K562 (cell line): ENCODE measurements around the gene PLD3. TPM values are rescaled to one million over a fixed set of nuclear protein-coding genes. Genes with fewer than 3 reads are reported as not detected.

Experiments
- FOXO4 ChIP-seq: fragments of 450-650 bp; formaldehyde crosslinking; IDR thresholded peaks from 2 replicates; pipeline ENCODE4 v1.4.0; 2020; ENCODE audit warnings: mild to moderate bottlenecking, moderate library complexity
- KDM5B ChIP-seq: fragments of 200-600 bp; sonication (generic); IDR thresholded peaks from 2 replicates; pipeline ENCODE4 v1.6.1; 2012; ENCODE audit warnings: low read depth, mild to moderate bottlenecking, moderate library complexity, low read length, control low read depth, inconsistent platforms; ENCODE audit not compliant: insufficient replicate concordance
- LCOR ChIP-seq: sonication (generic); formaldehyde crosslinking; IDR thresholded peaks from 2 replicates; pipeline ENCODE4 v1.8.0; 2022; ENCODE audit warnings: mild to moderate bottlenecking, missing genetic modification reagents
- MAFK ChIP-seq: IDR thresholded peaks from 2 replicates; pipeline ENCODE4 v1.6.1; 2011; ENCODE audit warnings: low read length, improper control_type of control experiment
- MAZ ChIP-seq, 2 experiments: fragments of 450-650 bp in 1 of 2; sonication (generic) in 1 of 2; formaldehyde crosslinking; IDR thresholded peaks in 1 of 2; conservative IDR thresholded peaks in 1 of 2; 2 replicates each; pipeline versions ENCODE4 v1.4.0 to v1.5.0; 2020; ENCODE audit warnings: mild to moderate bottlenecking in 1 of 2, missing genetic modification reagents in 1 of 2
- MTA1 ChIP-seq: fragments of 450-650 bp; IDR thresholded peaks from 2 replicates; pipeline ENCODE4 v1.6.1; 2017; ENCODE audit warnings: borderline replicate concordance
- NCOA6 ChIP-seq: fragments of 450-650 bp; IDR thresholded peaks from 2 replicates; pipeline ENCODE4 v1.6.1; 2017; ENCODE audit warnings: mild to moderate bottlenecking
- NFYB ChIP-seq: IDR thresholded peaks from 2 replicates; pipeline ENCODE4 v1.6.1; 2011; ENCODE audit warnings: mild to moderate bottlenecking, moderate library complexity; ENCODE audit not compliant: insufficient read length; ENCODE audit errors: extremely low read depth
- PML ChIP-seq: IDR thresholded peaks from 2 replicates; pipeline ENCODE4 v1.6.1; 2012; ENCODE audit warnings: low read length, inconsistent platforms
- RBM22 ChIP-seq: fragments of 200-400 bp; formaldehyde crosslinking; IDR thresholded peaks from 2 replicates; pipeline ENCODE4 v1.6.1; 2018; ENCODE audit warnings: low read length, low read depth; ENCODE audit not compliant: poor library complexity, severe bottlenecking
- RREB1 ChIP-seq: fragments of 250-450 bp; sonication (Bioruptor Pico); IDR thresholded peaks from 2 replicates; pipeline ENCODE4 v1.4.0; 2020
- SIN3A ChIP-seq, 2 experiments: fragments of 150-350 bp in 1 of 2; IDR thresholded peaks; 2 replicates each; pipeline ENCODE4 v1.6.1; 2011 to 2016; ENCODE audit warnings: borderline replicate concordance in 2 of 2, low read depth in 2 of 2, low read length in 2 of 2, mild to moderate bottlenecking in 2 of 2, moderate library complexity in 2 of 2; ENCODE audit not compliant: control insufficient read depth in 1 of 2
- SNIP1 ChIP-seq: fragments of 450-650 bp; IDR thresholded peaks from 2 replicates; pipeline ENCODE4 v1.7.1; 2017; ENCODE audit warnings: low read depth, mild to moderate bottlenecking
- ZNF398 ChIP-seq: fragments of 250-450 bp; sonication (Bioruptor Pico); IDR thresholded peaks from 2 replicates; pipeline ENCODE4 v1.8.0; 2021; ENCODE audit warnings: moderate library complexity, mild to moderate bottlenecking, inconsistent platforms
- polyA plus RNA-seq, 8 experiments: library from polyadenylated mRNA; depleted of rRNA in 4 of 8; stranded (reverse) in 5 of 8; unstranded in 3 of 8; fragments of >200 nt; fragmentation: Nextera tagmentation in 2 of 8; fragmentation: Illumina TruSeq in 1 of 8; extraction: Ambion mirVana in 2 of 8; extraction: Trizol in 1 of 8; gene quantifications; 2 replicates each; pipeline versions ENCODE4 v1.2.1 to v1.2.3, GENCODE V29; 2011 to 2014; ENCODE audit warnings: inconsistent platforms in 1 of 8, missing spikeins in 1 of 8
- total RNA-seq, 7 experiments: library from RNA; depleted of rRNA in 6 of 7; stranded (reverse); fragments of >200 nt in 6 of 7; fragmentation: Illumina TruSeq in 2 of 7; extraction: Trizol in 2 of 7; gene quantifications; 2 replicates each; pipeline versions ENCODE4 v1.2.1 to v1.2.3, GENCODE V29; 2011 to 2021; ENCODE audit warnings: low replicate concordance in 1 of 7
- TF ChIP-seq, protein P1 (sequence below): fragments of 450-650 bp; formaldehyde crosslinking; conservative IDR thresholded peaks from 2 replicates; pipeline ENCODE4 v1.4.0; 2022; ENCODE audit warnings: mild to moderate bottlenecking, missing genetic modification characterization

The PLD3 gene
- total and polyA plus RNA-seq, 9 of the 15 experiments (the other 6 are each of a cell fraction or from before 2014, with no cell fraction given): 2.3 to 128 (median 72.7) TPM

DNA sequence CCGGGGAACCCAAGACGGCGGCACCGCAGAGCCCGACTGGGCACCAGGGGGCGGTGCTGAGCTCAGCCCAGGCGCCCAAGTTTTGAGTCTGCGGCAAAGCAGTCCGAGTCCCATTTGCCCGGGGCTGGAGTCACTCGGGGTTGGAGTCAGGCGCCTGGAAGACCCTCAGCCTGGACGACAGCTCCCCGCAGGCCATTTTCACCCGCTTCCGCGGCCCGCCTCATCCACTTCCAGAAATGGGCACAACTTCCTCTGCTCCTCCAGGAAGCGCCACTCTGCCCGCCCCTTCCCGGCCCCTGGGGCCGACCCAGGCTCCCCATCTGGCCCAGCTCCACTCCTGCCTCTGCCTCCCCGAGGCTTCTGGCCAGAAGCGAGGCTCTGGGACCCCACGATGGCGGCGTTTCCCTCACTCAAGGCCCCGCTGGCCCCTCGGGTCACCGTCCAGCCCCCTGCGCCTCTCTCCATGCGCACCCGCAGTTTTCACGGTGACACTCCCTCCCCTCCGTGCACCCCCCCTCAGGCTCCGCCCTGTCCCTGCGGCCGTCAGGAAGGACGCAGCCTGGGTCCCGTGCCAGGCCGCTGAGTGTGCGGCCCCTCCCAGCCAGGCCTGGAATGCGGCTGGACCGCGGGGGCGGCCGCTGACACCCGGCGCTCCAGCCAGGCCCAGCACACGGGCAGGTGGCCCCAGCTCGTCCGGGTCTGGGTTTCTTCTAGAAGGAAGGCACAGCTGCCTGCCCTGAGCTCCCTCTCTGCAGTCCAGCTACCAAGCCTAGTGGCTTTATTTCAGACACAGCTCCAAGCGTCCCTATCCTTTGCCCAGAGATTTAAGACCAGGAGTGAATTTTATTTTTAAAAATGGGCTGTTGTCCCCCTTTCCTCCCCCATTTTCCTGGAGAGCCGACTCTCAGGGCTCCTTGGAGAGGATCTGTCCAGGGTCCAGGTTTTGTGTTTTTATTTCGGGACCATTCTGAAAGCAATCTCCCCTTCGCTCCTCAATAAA, 72.6 kb downstream of the PLD3 start (continued):
- TF ChIP-seq MAZ (CRISPR knock-in tag; conservative IDR thresholded peaks at IDR 0.05 in 1 of 2, IDR thresholded peaks at IDR 0.05 in 1 of 2): peak; percentile 97 to 100
- TF ChIP-seq MAFK: no peak
- no peak; the same call in 1 of the 2 replicates for TF ChIP-seq MTA1
- TF ChIP-seq NCOA6: peak; percentile 59
- no peak for TF ChIP-seq SNIP1
- TF ChIP-seq SIN3A (IDR thresholded peaks at IDR 0.05; ENCODE audit: borderline replicate concordance in 2 of 2, control insufficient read depth in 1 of 2, low read depth in 2 of 2, low read length in 2 of 2): peak; percentile 8 to 77; a peak in 1 of 4 replicates
- peak; percentile 56 for TF ChIP-seq KDM5B
- TF ChIP-seq RBM22: peak; percentile 76
- peak; percentile 58; the same call in 1 of the 2 replicates for TF ChIP-seq LCOR (CRISPR knock-in tag)
- peak; percentile 53; the same call in 1 of the 2 replicates for TF ChIP-seq PML
- TF ChIP-seq ZNF398 (CRISPR knock-in tag): no peak
- TF ChIP-seq NFYB: no peak
- TF ChIP-seq, protein P1, sequence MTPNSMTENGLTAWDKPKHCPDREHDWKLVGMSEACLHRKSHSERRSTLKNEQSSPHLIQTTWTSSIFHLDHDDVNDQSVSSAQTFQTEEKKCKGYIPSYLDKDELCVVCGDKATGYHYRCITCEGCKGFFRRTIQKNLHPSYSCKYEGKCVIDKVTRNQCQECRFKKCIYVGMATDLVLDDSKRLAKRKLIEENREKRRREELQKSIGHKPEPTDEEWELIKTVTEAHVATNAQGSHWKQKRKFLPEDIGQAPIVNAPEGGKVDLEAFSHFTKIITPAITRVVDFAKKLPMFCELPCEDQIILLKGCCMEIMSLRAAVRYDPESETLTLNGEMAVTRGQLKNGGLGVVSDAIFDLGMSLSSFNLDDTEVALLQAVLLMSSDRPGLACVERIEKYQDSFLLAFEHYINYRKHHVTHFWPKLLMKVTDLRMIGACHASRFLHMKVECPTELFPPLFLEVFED (CRISPR knock-in tag): no peak
- peak; percentile 43; the same call in 1 of the 2 replicates for TF ChIP-seq RREB1
- no peak for TF ChIP-seq FOXO4 (CRISPR knock-in tag)
